ENCODE measurements around the gene GSTT2B. TPM values are rescaled to one million over a fixed set of nuclear protein-coding genes. Genes with fewer than 3 reads are reported as not detected.
A peak's percentile ranks its signal among the peaks of the same experiment; 100 is the strongest.
"Not testable (repeated sequence)": the region's sequence is repeated elsewhere in the genome, so short reads cannot be mapped to it uniquely, and the experiment has no call there.

Gene GSTT2B
- total RNA-seq, 2 experiments from 2014 or later = not detected

DNA sequence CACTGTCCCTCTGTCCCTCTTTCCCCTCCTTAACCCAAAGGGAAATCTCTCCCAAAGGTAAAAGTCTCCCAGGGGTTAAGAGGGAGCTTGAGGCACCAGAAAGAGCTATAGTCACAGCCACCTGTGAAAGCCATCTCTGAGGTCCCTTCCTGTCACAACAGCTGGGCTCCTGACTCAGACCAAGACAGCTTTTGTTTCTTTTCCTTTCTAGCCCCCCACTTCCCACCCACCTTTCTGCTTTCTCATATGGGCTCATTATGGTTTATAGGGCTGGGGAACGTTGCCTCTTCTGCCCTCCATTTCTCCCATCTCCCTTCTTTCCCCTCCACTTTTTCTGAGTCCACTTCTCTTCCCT lies 47.7 kb downstream of the GSTT2B start:
- CTCF ChIA-PET = interaction anchor here (0.8 to 2.6 kb wide), 4 partner anchors 17 to 244 kb away, joined by 3 to 31 read pairs (median 4); partner anchors contain the start of genes MIF and SLC2A11
- Mint-ChIP-seq H3K36me3 (ENCODE audit: low read depth) (peaks cover 4% of the 10 kb centered on the region), H3K9me3 (no peaks in the 10 kb centered on the region), H3K27me3 (no peaks in the 10 kb centered on the region), H3K27ac (peak overlapping the region; percentile 95), H3K4me1 (peaks cover 27% of the 10 kb centered on the region), H3K4me3 (peak overlapping the region; percentile 86)
- no peak for DNase-seq
- POLR2A ChIA-PET = interaction anchor here (0.6 to 6.9 kb wide), 20 partner anchors 10 to 515 kb away, joined by 3 to 85 read pairs (median 4); partner anchors contain the start of genes ADORA2A, CABIN1, MIF and SLC2A11

- Mint-ChIP-seq H3K4me1 (peaks cover 27% of the 10 kb centered on the region), H3K27me3 (no peaks in the 10 kb centered on the region), H3K9me3 (no peaks in the 10 kb centered on the region), H3K4me3 (no peak overlapping the region), H3K27ac (no peak overlapping the region), H3K36me3 (ENCODE audit: low read depth) (peaks cover 4% of the 10 kb centered on the region)
- DNase-seq = no peak
- ChIA-PET POLR2A (interaction anchor here (0.9 to 6.9 kb wide), 3 partner anchors 11 to 359 kb away, joined by 3 to 85 read pairs (median 5); partner anchors contain the start of gene MIF), CTCF (interaction anchor here (1.6 to 2.6 kb wide), 2 partner anchors 18 to 244 kb away, joined by 4 to 31 read pairs; partner anchors contain the start of gene MIF)
These were observed 48.6 kb downstream of the GSTT2B start for GRCh38 chr22:23912293-23912903.

GRCh38 chr22:23911318-23911980 lies 49.5 kb downstream of the GSTT2B start:
- no peak for DNase-seq
- Mint-ChIP-seq H3K4me3 (no peak overlapping the region), H3K9me3 (no peaks in the 10 kb centered on the region), H3K36me3 (ENCODE audit: low read depth) (peaks cover 4% of the 10 kb centered on the region), H3K27ac (no peak overlapping the region), H3K4me1 (peaks cover 27% of the 10 kb centered on the region), H3K27me3 (no peaks in the 10 kb centered on the region)
- CTCF ChIA-PET = interaction anchor here (1.7 to 2.6 kb wide), 2 partner anchors 17 to 18 kb away, joined by 10 to 31 read pairs; partner anchors contain the start of gene MIF
- POLR2A ChIA-PET = interaction anchor here (6.9 kb wide), 1 partner anchor 18 kb away, joined by 85 read pairs; the partner anchor contains the start of gene MIF

GRCh38 chr22:23910496-23911190 lies 50.4 kb downstream of the GSTT2B start:
- Mint-ChIP-seq H3K9me3 (no peaks in the 10 kb centered on the region), H3K27me3 (no peaks in the 10 kb centered on the region), H3K36me3 (ENCODE audit: low read depth) (peaks cover 4% of the 10 kb centered on the region), H3K4me1 (peaks cover 27% of the 10 kb centered on the region), H3K4me3 (no peak overlapping the region), H3K27ac (no peak overlapping the region)
- POLR2A ChIA-PET = interaction anchor here (1.3 to 6.9 kb wide), 3 partner anchors 10 to 143 kb away, joined by 3 to 85 read pairs (median 4); partner anchors contain the start of genes CHCHD10 and MIF
- no peak for DNase-seq
- CTCF ChIA-PET = interaction anchor here (1.7 kb wide), 1 partner anchor 17 kb away, joined by 10 read pairs; the partner anchor contains the start of gene MIF

GRCh38 chr22:23909296-23909898 lies 51.6 kb downstream of the GSTT2B start:
- Mint-ChIP-seq H3K4me1 (peaks cover 22% of the 10 kb centered on the region), H3K36me3 (ENCODE audit: low read depth) (peaks cover 4% of the 10 kb centered on the region), H3K4me3 (no peak overlapping the region), H3K27me3 (no peaks in the 10 kb centered on the region), H3K27ac (no peak overlapping the region), H3K9me3 (no peaks in the 10 kb centered on the region)
- ChIA-PET POLR2A (interaction anchor here (1.3 to 6.9 kb wide), 3 partner anchors 8 to 142 kb away, joined by 3 to 85 read pairs (median 4); partner anchors contain the start of genes CHCHD10 and MIF), CTCF (interaction anchor here (1.7 kb wide), 1 partner anchor 16 kb away, joined by 10 read pairs; the partner anchor contains the start of gene MIF)
- DNase-seq = no peak

DNA sequence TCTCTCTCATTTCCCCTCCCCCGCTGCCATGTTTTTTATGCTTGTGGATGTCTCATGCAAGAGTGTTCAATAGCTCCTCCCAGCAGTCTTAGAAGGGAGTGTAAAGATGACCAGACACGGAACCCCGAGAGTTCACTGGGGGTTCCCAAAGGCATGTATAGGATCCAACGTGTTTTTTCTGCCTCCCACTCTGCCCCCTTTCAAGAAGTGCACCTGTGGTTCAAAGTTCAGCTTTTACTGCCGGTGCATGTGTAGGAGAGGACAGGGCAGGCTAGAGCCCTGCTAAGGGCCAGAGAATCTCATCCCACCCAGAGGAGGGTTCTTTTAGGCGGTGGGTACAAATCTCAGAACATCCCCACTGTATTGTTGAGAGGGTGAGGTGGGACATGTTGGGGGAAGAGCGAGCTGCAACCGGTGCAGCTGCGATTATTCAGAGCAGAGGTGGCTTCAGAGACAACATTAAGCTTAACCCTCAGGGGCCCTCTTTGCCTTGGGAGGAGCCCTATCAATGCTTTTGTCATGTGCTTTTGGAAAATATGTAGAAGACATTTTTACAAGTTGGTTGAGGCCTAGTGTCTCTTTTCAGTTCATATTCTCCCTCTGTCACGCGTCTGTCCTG lies 52.3 kb downstream of the GSTT2B start:
- DNase-seq = no peak
- CTCF ChIA-PET = no interaction called here
- H3K27ac Mint-ChIP-seq = no peak overlapping the region
- H3K36me3 Mint-ChIP-seq (ENCODE audit: low read depth) = peaks cover 3% of the 10 kb centered on the region
- H3K9me3 Mint-ChIP-seq = no peaks in the 10 kb centered on the region
- POLR2A ChIA-PET = interaction anchor here (6.9 kb wide), 1 partner anchor 15 kb away, joined by 85 read pairs; the partner anchor contains the start of gene MIF
- H3K27me3 Mint-ChIP-seq = no peaks in the 10 kb centered on the region
- H3K4me1 Mint-ChIP-seq = peaks cover 15% of the 10 kb centered on the region
- no peak overlapping the region for H3K4me3 Mint-ChIP-seq

GRCh38 chr22:23907423-23907822 lies 53.6 kb downstream of the GSTT2B start:
- H3K27ac Mint-ChIP-seq; H3K9me3 Mint-ChIP-seq; DNase-seq; H3K27me3 Mint-ChIP-seq; H3K4me1 Mint-ChIP-seq; CTCF ChIA-PET; H3K36me3 Mint-ChIP-seq (ENCODE audit: low read depth); H3K4me3 Mint-ChIP-seq: not testable (repeated sequence)
- POLR2A ChIA-PET = interaction anchor here (6.9 kb wide), 1 partner anchor 14 kb away, joined by 85 read pairs; the partner anchor contains the start of gene MIF

Other genes with a start within 250 kb of the GSTT2B start
- 1 to 10 TPM; 1.6 to 1.8 TPM for gene ZNF70, start 210.1 kb downstream of the GSTT2B start, total RNA-seq
- not detected for gene VPREB3, start 206.8 kb downstream of the GSTT2B start, total RNA-seq
- gene C22orf15, start 198.2 kb downstream of the GSTT2B start, total RNA-seq = 1 to 10 TPM in 1 of 2 experiments, under 1 TPM in 1; 0.60 to 1.1 TPM
- gene CHCHD10, start 193.2 kb downstream of the GSTT2B start, total RNA-seq = 10 to 100 TPM; 62.4 to 63.2 TPM
- under 1 TPM; 0.20 to 0.28 TPM for gene MMP11, start 188.3 kb downstream of the GSTT2B start, total RNA-seq
- 10 to 100 TPM; 65.6 to 66.9 TPM for gene SMARCB1, start 174.2 kb downstream of the GSTT2B start, total RNA-seq
- gene DERL3, start 122.2 kb downstream of the GSTT2B start, total RNA-seq = 1 to 10 TPM; 7.8 to 8.3 TPM
- 1 to 10 TPM; 6.5 TPM for gene SLC2A11, start 103.3 kb downstream of the GSTT2B start, total RNA-seq
- gene MIF, start 66.8 kb downstream of the GSTT2B start, total RNA-seq = 100 to 1,000 TPM; 836 to 882 TPM
- 1 to 10 TPM; 2.2 to 2.3 TPM for gene DDTL, start 5.7 kb upstream of the GSTT2B start, total RNA-seq
- gene DDT, start 13.2 kb upstream of the GSTT2B start, total RNA-seq = 100 to 1,000 TPM; 116 to 119 TPM
- gene GSTT2, start 18.9 kb upstream of the GSTT2B start, total RNA-seq = not detected
- not detected for gene GSTT4, start 44.3 kb upstream of the GSTT2B start, total RNA-seq
- gene CABIN1, start 50.1 kb upstream of the GSTT2B start, total RNA-seq = 100 to 1,000 TPM; 100 to 102 TPM
- gene SUSD2, start 220.3 kb upstream of the GSTT2B start, total RNA-seq = under 1 TPM; 0.23 to 0.63 TPM

Measured in activated CD4-positive, alpha-beta memory T cell treated with anti-CD3 and anti-CD28 coated beads, Interleukin-2, amount 10 ng/mL, durations not matched to agents 7 days and 5 days (primary cell).